ENCODE results near the gene SH3BP4. TPM values are rescaled to one million over a fixed set of nuclear protein-coding genes. Genes with fewer than 3 reads are reported as not detected.

Gene SH3BP4
- total RNA-seq, 1 experiment from 2014 or later: 19.9 TPM

DNA sequence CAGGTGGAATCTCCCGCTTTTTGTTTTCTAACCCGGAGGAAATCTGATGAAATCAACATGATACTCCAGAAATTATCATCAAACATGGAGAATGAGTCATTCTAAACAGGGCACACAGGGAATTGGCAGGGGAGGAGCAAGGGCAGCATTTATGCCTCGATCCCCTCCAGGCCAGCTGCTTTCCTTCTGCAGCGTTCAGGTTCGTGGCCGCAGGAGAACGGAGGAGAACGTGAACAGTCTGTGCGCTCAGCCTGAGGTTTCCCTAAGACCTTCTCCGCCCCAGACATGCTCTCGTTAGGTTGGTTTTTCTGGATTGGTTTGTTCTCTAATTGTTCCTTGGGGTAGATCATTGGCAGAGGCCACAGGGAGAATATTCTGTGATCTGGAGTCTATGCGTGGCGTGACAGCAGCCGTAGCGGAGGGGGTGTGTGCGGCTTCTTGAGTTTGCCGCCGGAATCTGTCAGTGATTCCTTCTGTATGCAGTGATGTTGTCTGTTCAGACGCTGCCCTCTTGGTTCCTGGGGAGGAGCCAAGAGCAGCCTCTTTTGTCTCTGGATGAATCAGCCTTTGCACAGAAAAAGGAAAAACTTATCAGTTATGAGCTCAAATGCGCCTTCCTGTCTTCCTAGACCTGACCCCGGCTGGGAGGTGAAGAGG is 75.9 kb downstream of the SH3BP4 start:
- intact Hi-C loops (cut with micrococcal nuclease; ENCODE audit: unreplicated experiment): no loop called here
- H3K4me3 ChIP-seq (ENCODE audit: low read depth, low read length, poor library complexity, severe bottlenecking): no peak overlapping the region
- H3K4me1 ChIP-seq (ENCODE audit: insufficient read depth, low read length, poor library complexity, severe bottlenecking): peaks cover 16% of the 10 kb centered on the region
- TF ChIP-seq, protein P1, sequence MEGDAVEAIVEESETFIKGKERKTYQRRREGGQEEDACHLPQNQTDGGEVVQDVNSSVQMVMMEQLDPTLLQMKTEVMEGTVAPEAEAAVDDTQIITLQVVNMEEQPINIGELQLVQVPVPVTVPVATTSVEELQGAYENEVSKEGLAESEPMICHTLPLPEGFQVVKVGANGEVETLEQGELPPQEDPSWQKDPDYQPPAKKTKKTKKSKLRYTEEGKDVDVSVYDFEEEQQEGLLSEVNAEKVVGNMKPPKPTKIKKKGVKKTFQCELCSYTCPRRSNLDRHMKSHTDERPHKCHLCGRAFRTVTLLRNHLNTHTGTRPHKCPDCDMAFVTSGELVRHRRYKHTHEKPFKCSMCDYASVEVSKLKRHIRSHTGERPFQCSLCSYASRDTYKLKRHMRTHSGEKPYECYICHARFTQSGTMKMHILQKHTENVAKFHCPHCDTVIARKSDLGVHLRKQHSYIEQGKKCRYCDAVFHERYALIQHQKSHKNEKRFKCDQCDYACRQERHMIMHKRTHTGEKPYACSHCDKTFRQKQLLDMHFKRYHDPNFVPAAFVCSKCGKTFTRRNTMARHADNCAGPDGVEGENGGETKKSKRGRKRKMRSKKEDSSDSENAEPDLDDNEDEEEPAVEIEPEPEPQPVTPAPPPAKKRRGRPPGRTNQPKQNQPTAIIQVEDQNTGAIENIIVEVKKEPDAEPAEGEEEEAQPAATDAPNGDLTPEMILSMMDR (conservative IDR thresholded peaks at IDR 0.05; ENCODE audit: low read depth, low read length): no peak
- no peak for TF ChIP-seq EZH2 (IDR thresholded peaks at IDR 0.05; ENCODE audit: borderline replicate concordance, low read depth, low read length, poor library complexity, severe bottlenecking)
- no peak overlapping the region for H3K27ac ChIP-seq (ENCODE audit: low read depth, low read length, poor library complexity, severe bottlenecking)
- no peaks in the 10 kb centered on the region for H3K9me3 ChIP-seq (ENCODE audit: low read depth, low read length, poor library complexity, severe bottlenecking)
- DNase-seq (ENCODE audit: low spot score): peak; percentile 50
- CTCF ChIA-PET: no interaction called here
- BruUV-seq (replicated peaks): no TSS peak
- H3K27me3 ChIP-seq (replicated peaks; ENCODE audit: insufficient read depth, low read depth, low read length, poor library complexity): no peaks in the 10 kb centered on the region
- H3K36me3 ChIP-seq (ENCODE audit: insufficient read depth, low read length, poor library complexity, severe bottlenecking): no peaks in the 10 kb centered on the region
- POLR2A ChIA-PET (ENCODE audit: low non-redundant PET): no interaction called here

DNA sequence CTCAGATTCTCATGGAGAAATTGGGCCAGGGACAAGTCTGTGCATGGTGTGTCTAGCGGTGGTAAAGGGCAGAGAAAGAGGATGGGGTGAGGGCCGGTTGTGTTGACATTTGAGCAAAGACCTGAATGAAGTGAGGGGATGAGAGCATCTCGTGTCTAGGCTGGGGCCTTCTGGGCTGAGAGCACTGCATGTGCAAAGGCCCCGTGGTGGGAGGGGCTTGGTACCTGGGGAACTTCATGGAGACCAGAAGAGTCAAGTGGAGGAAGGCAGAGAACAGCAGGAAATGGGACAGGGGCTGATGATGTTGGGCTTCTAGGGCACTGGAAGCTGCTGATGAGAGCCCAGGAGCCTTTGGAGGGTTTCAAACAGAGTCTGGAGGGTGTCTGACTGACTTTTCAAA is 76.8 kb downstream of the SH3BP4 start:
- no peak for TF ChIP-seq EZH2 (IDR thresholded peaks at IDR 0.05; ENCODE audit: borderline replicate concordance, low read depth, low read length, poor library complexity, severe bottlenecking)
- TF ChIP-seq, protein P1 (conservative IDR thresholded peaks at IDR 0.05; ENCODE audit: low read depth, low read length): no peak
- CTCF ChIA-PET: no interaction called here
- H3K9me3 ChIP-seq (ENCODE audit: low read depth, low read length, poor library complexity, severe bottlenecking): no peaks in the 10 kb centered on the region
- H3K36me3 ChIP-seq (ENCODE audit: insufficient read depth, low read length, poor library complexity, severe bottlenecking): no peaks in the 10 kb centered on the region
- intact Hi-C loops (cut with micrococcal nuclease; ENCODE audit: unreplicated experiment): no loop called here
- H3K4me3 ChIP-seq (ENCODE audit: low read depth, low read length, poor library complexity, severe bottlenecking): no peak overlapping the region
- BruUV-seq (replicated peaks): no TSS peak
- H3K27me3 ChIP-seq (replicated peaks; ENCODE audit: insufficient read depth, low read depth, low read length, poor library complexity): no peaks in the 10 kb centered on the region
- POLR2A ChIA-PET (ENCODE audit: low non-redundant PET): no interaction called here
- no peak for DNase-seq (ENCODE audit: low spot score)
- H3K4me1 ChIP-seq (ENCODE audit: insufficient read depth, low read length, poor library complexity, severe bottlenecking): peaks cover 16% of the 10 kb centered on the region
- no peak overlapping the region for H3K27ac ChIP-seq (ENCODE audit: low read depth, low read length, poor library complexity, severe bottlenecking)

DNA sequence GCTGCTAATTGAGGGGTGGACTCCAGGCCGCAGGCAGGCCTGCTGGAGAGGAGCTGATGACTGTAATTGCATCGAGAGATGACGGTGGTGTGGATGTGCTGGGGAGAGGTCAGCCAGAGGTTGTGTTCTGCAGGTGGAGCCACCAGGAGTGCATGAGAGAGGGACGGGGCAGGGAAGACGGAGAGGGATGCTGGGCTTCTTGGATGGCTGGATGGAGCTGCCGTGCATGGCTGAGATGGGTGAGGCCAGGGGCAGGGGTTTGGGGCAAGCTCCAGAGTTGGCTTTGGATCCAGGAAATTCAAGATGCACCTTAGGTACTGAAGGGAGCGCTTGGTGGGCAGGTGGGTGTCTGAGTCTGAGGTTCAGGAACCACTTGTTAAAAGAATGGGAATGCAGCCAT is 77.2 kb downstream of the SH3BP4 start:
- intact Hi-C loops (cut with micrococcal nuclease; ENCODE audit: unreplicated experiment): no loop called here
- no peaks in the 10 kb centered on the region for H3K9me3 ChIP-seq (ENCODE audit: low read depth, low read length, poor library complexity, severe bottlenecking)
- H3K4me3 ChIP-seq (ENCODE audit: low read depth, low read length, poor library complexity, severe bottlenecking): no peak overlapping the region
- ChIA-PET POLR2A (ENCODE audit: low non-redundant PET) (no interaction called here), CTCF (no interaction called here)
- H3K36me3 ChIP-seq (ENCODE audit: insufficient read depth, low read length, poor library complexity, severe bottlenecking): no peaks in the 10 kb centered on the region
- peaks cover 16% of the 10 kb centered on the region for H3K4me1 ChIP-seq (ENCODE audit: insufficient read depth, low read length, poor library complexity, severe bottlenecking)
- H3K27me3 ChIP-seq (replicated peaks; ENCODE audit: insufficient read depth, low read depth, low read length, poor library complexity): no peaks in the 10 kb centered on the region
- H3K27ac ChIP-seq (ENCODE audit: low read depth, low read length, poor library complexity, severe bottlenecking): no peak overlapping the region
- TF ChIP-seq EZH2 (IDR thresholded peaks at IDR 0.05; ENCODE audit: borderline replicate concordance, low read depth, low read length, poor library complexity, severe bottlenecking): no peak
- TF ChIP-seq, protein P1 (conservative IDR thresholded peaks at IDR 0.05; ENCODE audit: low read depth, low read length): no peak
- no TSS peak for BruUV-seq (replicated peaks)
- DNase-seq (ENCODE audit: low spot score): no peak
